ENCODE results near the gene SLC35D1. TPM values are rescaled to one million over a fixed set of nuclear protein-coding genes. Genes with fewer than 3 reads are reported as not detected.

The SLC35D1 gene
- total RNA-seq, 1 experiment from 2014 or later = 7.9 TPM

DNA sequence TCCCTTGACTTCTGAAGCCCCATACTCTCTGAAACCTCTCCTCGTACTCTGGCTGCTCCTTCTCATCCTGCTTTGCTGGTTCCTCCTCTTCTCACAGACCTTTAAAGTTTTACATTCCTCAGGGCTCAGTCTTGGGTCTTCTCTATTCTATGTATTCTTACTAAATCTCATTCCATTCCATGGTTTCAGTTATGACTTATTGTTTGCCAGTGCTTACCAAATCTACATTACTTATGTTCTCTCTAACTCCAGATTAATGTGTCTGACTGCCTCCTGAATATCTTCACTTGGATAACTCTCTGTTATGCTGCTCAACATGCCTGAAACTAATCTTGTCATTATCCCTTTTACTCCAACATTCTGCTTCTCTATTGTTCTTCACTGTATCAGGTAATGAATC, 5.4 kb upstream of the SLC35D1 start:
- H3K4me3 ChIP-seq (ENCODE audit: low read depth, low read length, poor library complexity, severe bottlenecking) = no peak overlapping the region
- DNase-seq (ENCODE audit: low spot score) = no peak
- no peak overlapping the region for H3K27ac ChIP-seq (ENCODE audit: low read depth, low read length, poor library complexity, severe bottlenecking)
- TF ChIP-seq, protein P1, sequence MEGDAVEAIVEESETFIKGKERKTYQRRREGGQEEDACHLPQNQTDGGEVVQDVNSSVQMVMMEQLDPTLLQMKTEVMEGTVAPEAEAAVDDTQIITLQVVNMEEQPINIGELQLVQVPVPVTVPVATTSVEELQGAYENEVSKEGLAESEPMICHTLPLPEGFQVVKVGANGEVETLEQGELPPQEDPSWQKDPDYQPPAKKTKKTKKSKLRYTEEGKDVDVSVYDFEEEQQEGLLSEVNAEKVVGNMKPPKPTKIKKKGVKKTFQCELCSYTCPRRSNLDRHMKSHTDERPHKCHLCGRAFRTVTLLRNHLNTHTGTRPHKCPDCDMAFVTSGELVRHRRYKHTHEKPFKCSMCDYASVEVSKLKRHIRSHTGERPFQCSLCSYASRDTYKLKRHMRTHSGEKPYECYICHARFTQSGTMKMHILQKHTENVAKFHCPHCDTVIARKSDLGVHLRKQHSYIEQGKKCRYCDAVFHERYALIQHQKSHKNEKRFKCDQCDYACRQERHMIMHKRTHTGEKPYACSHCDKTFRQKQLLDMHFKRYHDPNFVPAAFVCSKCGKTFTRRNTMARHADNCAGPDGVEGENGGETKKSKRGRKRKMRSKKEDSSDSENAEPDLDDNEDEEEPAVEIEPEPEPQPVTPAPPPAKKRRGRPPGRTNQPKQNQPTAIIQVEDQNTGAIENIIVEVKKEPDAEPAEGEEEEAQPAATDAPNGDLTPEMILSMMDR (conservative IDR thresholded peaks at IDR 0.05; ENCODE audit: low read depth, low read length) = no peak
- TF ChIP-seq EZH2 (IDR thresholded peaks at IDR 0.05; ENCODE audit: borderline replicate concordance, low read depth, low read length, poor library complexity, severe bottlenecking) = no peak
- H3K9me3 ChIP-seq (ENCODE audit: low read depth, low read length, poor library complexity, severe bottlenecking) = no peaks in the 10 kb centered on the region
- no peaks in the 10 kb centered on the region for H3K27me3 ChIP-seq (replicated peaks; ENCODE audit: insufficient read depth, low read depth, low read length, poor library complexity)
- ChIA-PET POLR2A (ENCODE audit: low non-redundant PET) (no interaction called here), CTCF (no interaction called here)
- intact Hi-C loops (cut with micrococcal nuclease; ENCODE audit: unreplicated experiment) = no loop called here
- H3K4me1 ChIP-seq (ENCODE audit: insufficient read depth, low read length, poor library complexity, severe bottlenecking) = no peaks in the 10 kb centered on the region
- no TSS peak for BruUV-seq (replicated peaks)
- H3K36me3 ChIP-seq (ENCODE audit: insufficient read depth, low read length, poor library complexity, severe bottlenecking) = no peaks in the 10 kb centered on the region

DNA sequence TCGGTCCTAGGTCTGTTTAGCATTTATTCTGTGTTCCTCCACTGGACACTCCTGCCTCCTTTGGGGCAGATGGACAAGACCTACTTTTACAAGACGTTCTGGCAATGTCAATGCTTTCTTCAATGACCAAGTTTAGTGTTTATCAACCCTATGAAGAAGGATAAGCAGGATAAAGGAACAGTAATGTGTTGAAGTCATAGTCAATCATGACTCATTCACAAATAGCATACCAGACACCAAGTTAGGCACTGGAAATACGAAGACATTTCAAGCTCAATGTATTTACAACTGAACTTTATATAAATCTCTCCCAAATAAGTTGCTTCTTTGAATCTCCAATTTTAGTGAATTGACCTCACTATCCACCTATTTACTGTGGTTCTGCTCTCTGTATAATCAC, 4.8 kb upstream of the SLC35D1 start:
- no peak for DNase-seq (ENCODE audit: low spot score)
- POLR2A ChIA-PET (ENCODE audit: low non-redundant PET) = no interaction called here
- CTCF ChIA-PET = no interaction called here
- Histone ChIP-seq H3K4me3 (ENCODE audit: low read depth, low read length, poor library complexity, severe bottlenecking) (no peak overlapping the region), H3K27ac (ENCODE audit: low read depth, low read length, poor library complexity, severe bottlenecking) (no peak overlapping the region), H3K36me3 (ENCODE audit: insufficient read depth, low read length, poor library complexity, severe bottlenecking) (no peaks in the 10 kb centered on the region), H3K27me3 (replicated peaks; ENCODE audit: insufficient read depth, low read depth, low read length, poor library complexity) (no peaks in the 10 kb centered on the region), H3K4me1 (ENCODE audit: insufficient read depth, low read length, poor library complexity, severe bottlenecking) (no peaks in the 10 kb centered on the region), H3K9me3 (ENCODE audit: low read depth, low read length, poor library complexity, severe bottlenecking) (no peaks in the 10 kb centered on the region)
- BruUV-seq (replicated peaks) = no TSS peak
- intact Hi-C loops (cut with micrococcal nuclease; ENCODE audit: unreplicated experiment) = no loop called here
- TF ChIP-seq, protein P1 (conservative IDR thresholded peaks at IDR 0.05; ENCODE audit: low read depth, low read length) = no peak
- TF ChIP-seq EZH2 (IDR thresholded peaks at IDR 0.05; ENCODE audit: borderline replicate concordance, low read depth, low read length, poor library complexity, severe bottlenecking) = no peak

DNA sequence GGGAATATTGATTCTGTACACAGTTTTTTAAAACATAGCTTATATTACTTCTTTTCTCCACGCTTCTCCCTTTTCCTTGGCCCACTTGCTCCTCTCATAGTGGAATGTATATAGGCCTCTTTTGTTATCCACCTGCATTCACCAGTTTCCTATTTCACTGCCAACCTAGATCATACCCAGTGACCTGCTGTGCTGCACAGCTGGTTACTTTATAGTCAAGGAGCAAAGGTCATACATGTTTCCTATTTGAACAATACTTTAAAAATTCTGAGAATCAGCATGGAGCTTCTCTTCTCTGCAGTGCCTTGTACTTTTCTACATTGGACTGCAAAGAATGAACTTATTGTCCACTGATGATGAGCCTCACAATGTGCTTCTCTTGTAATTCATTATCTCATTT, 4.3 kb upstream of the SLC35D1 start:
- DNase-seq (ENCODE audit: low spot score) = no peak
- ChIA-PET CTCF (no interaction called here), POLR2A (ENCODE audit: low non-redundant PET) (no interaction called here)
- BruUV-seq (replicated peaks) = no TSS peak
- Histone ChIP-seq H3K4me1 (ENCODE audit: insufficient read depth, low read length, poor library complexity, severe bottlenecking) (no peaks in the 10 kb centered on the region), H3K27ac (ENCODE audit: low read depth, low read length, poor library complexity, severe bottlenecking) (no peak overlapping the region), H3K27me3 (replicated peaks; ENCODE audit: insufficient read depth, low read depth, low read length, poor library complexity) (no peaks in the 10 kb centered on the region), H3K9me3 (ENCODE audit: low read depth, low read length, poor library complexity, severe bottlenecking) (no peaks in the 10 kb centered on the region), H3K36me3 (ENCODE audit: insufficient read depth, low read length, poor library complexity, severe bottlenecking) (no peaks in the 10 kb centered on the region), H3K4me3 (ENCODE audit: low read depth, low read length, poor library complexity, severe bottlenecking) (no peak overlapping the region)
- TF ChIP-seq, protein P1 (conservative IDR thresholded peaks at IDR 0.05; ENCODE audit: low read depth, low read length) = no peak
- no peak for TF ChIP-seq EZH2 (IDR thresholded peaks at IDR 0.05; ENCODE audit: borderline replicate concordance, low read depth, low read length, poor library complexity, severe bottlenecking)
- intact Hi-C loops (cut with micrococcal nuclease; ENCODE audit: unreplicated experiment) = no loop called here

Measured in A673 (cell line).